Non-pigmented ciliary epithelial cell (primary cell): ENCODE data around the gene FRS2.

Experiments
- DNase-seq: peaks from one replicate; pipeline ENCODE4 v3.0.0-alpha.2; 2010; ENCODE audit warnings: low read depth

The FRS2 gene

GRCh38 chr12:69501154-69501895 is 31.1 kb downstream of the FRS2 start:
- no peak for DNase-seq

DNA sequence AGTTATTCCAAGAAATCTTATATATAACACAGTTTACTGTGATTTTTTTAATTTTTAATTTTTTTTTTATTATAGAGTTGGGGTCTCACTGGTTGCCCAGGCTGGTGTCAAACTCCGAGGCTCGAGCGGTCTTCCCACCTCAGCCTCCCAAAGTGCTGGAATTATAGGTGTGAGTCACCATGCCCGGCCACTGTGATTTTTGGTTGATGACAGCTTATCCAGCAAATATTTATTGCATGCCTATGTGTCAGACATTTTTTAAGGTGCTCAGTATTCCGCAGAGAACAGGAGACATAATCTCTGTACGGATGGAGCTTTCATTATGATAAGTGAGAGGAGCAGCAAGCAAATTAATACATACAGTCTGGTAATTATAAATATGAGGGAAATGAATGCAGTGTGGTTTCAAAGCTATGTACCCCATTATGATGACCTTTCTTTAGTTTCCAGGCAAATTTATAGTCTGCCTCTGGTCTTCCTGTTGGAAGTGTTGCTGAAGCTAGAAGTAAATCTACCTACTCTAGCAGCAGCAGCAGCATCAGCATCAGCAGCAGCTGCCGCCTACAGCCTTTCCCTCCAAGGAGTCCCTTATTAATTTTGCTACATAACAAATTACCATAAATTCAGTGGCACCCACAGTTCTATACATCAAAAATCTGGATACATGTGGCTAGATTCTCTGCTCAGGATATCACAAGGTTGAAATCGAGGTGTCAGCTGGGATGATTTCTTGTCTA is 32.3 kb downstream of the FRS2 start:
- no peak for DNase-seq

DNA sequence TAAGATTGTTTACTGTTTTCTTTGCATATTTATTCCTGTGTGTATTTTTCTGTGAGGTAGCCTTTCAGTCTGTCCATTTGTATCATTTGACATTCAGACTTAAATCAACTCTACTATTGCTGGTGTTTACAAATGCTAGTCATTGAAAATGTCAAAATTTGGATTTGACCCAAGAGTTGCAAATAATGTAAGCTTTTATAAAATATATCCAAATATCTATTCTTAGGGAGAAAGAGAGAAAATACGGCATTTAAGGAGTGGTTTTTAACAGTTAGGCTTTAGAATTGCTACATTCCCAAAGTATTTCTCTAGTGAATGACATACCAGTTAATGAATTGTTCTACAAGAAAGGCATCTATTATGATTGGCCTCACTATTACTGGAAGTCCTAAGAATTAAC is 37.9 kb downstream of the FRS2 start:
- no peak for DNase-seq

GRCh38 chr12:69508621-69509020 is 38.4 kb downstream of the FRS2 start:
- no peak for DNase-seq

DNA sequence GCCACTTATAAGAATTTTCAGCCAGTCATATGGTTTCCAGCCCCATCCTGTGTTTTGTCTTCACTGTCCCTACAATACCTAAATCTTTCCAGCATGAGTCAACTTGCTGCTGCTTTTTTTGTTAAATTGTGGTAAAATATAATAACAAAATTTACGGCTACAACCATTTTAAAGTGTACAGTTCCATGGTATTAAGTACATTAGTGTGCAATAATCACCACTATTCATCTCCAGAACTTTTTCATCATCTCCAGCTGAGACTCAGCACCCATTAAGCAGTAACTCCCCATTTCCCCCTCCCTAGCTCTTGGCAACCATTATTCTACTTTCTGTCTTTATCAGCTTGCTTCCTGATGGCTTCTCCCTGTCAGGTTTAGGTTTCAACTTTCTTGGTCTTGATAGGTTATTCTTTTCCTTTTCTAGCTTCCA is 39.1 kb downstream of the FRS2 start:
- DNase-seq, result no peak

- no peak for DNase-seq
Observed at GRCh38 chr12:69509904-69510827, 40.0 kb downstream of the FRS2 start.

DNA sequence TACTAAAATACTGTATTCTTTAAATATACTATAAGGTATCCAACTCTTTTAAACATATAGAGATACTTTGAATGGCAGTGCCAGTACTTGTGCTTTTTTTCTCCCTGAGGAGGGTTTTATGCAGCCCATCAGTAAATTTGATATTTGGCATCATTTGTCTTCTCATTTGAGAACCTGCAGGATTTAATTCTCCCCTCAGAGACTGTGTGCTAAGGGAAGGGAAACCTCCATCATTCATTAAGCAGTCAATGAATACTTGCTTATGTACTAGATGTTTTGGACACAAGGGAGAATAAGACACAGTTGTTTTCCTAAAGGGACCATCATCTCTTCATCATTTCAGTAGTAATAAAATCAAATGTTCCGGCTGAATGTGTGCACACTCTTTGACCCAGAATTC is 40.8 kb downstream of the FRS2 start:
- DNase-seq, result no peak

- no peak for DNase-seq
Observed at GRCh38 chr12:69511469-69512267, 41.5 kb downstream of the FRS2 start.

DNA sequence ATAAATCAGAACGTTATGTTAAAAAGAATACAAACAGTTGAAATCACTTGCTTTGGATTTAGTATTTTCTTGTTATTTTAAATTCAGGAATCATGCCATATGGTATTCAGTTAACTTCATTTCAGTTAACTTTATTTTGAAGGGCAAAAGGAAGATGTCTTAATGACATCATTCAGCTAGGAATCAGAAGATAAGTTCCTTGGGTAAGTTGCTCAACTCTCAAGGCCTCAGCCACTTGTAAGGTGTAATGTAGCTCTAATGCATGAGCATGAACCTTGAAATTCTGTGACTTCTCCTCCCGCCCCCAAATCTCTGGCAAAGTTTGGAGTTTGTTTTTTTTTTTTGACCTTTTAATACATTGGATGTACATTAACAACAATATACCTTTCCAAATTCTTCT is 42.6 kb downstream of the FRS2 start:
- DNase-seq, result no peak

GRCh38 chr12:69513297-69513696 is 43.1 kb downstream of the FRS2 start:
- DNase-seq, result no peak

DNA sequence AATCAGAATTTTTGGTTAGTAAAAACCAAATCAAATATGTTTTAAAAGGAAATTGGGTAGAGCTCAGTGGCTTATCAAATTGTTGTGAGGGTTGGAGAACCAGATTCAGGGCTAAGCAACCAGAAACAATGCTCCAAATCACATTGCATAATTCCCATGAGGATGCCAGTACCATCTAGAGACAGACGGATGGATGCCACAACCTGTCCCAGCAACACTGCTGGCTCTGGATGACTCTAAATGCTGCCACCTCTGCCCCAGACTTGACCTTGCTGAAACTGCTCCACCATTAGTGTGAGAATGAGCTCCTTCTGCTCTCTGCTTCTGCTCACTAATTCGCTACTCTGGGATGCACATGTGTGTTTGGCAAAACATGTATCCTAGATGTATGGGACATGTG is 43.9 kb downstream of the FRS2 start:
- DNase-seq, result no peak

DNA sequence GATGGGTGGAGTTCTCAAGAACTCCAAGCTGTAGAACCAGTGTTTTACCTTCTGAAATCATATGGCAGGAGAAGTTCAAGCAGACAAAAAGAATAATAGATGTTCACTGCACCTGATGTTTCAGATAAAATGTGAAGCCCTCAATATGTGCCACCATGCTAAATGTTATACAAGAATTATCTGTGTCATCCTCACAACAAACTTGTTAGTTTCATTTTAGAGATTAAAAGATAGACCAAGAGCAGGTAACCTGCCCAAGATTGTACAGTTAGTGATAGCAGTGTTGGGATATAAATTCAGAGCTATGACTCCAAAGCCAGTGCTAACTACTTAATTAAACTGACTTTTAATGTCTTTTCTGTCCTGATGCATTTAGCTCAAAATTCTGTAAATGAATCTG is 44.7 kb downstream of the FRS2 start:
- no peak for DNase-seq

DNA sequence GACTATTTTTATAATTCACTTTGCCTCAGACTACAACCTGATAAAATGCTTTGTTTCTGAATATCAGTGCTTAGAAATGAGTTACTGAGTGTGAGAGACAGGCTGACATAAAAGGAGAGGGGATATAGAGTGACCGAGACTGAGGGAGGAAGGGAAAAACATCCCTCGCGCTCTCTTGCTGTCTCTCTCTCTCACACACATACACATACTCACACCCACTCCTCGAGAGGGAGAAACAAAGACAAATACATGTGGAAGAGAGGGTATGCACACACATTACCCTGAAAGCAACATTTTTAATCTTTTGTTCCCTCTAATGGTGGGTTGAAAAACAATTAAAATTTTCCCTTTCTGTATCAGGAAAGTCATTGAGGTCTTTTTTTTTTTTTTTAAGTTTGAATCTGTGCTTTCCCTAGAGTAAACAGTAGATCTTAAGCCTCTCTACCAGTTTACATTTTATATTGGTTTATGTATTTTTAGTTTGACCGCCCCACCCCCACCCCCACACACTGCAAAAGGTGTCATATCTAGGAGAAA is 45.3 kb downstream of the FRS2 start:
- no peak for DNase-seq

GRCh38 chr12:69516950-69517349 is 46.8 kb downstream of the FRS2 start:
- DNase-seq, result no peak

DNA sequence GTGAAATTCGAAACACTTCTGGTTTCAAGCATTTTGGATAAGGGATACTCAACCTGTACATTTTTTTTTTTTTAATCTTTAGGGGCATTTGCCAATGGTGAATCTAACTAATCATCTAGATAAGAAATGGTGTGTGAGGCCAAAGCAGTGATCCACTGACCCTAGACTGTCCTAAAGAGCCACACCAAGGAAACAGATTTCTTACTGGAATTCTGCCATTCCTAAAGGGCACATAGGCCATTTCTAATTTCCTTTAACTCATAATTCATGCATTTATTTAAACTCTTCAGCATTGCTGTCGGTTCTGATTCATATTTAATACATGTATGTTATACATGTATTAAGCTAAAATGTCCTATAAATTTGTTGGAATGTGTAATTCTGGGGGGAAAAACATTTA is 47.2 kb downstream of the FRS2 start:
- no peak for DNase-seq

DNA sequence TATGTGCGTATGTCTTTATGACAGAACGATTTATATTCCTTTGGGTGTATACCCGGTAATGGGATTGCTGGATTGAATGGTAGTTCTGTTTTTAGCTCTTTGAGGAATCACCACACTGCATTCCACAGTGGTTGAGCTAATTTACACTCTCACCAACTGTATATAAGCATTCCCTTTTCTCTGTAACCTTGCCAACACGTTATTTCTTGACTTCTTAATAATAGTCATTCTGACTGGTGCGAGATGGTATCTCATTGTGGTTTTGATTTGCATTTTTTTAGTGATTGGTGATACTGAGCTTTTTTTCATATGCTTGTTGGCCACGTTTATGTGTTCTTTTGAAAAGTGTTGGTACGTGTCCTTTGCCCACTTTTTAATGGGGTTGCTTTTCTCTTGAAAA is 49.7 kb downstream of the FRS2 start:
- no peak for DNase-seq

- no peak for DNase-seq
Observed at GRCh38 chr12:69523433-69524330, 53.5 kb downstream of the FRS2 start.

DNA sequence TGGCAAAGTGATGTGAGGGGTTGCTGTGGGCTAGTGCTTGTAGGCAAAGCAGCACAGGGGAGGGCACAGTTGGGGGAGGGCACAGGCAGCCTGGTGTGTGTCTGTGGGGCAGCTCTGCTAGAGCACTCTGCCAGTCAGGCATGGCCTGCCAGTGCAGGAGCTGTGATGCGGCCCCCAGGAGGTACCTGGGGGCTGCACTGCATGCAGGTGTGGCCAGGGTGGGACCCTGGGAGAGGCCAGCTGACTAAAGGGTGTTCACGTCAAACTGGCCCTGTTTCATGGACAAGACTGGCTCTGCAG is 54.1 kb downstream of the FRS2 start:
- DNase-seq, result no peak

GRCh38 chr12:69524755-69525469 is 54.7 kb downstream of the FRS2 start:
- DNase-seq, result no peak
